GOT3 (cell line): ENCODE results near the gene NAP1L5.

Source experiments
- DNase-seq: peaks from one replicate; lab custom pipeline; 2025; ENCODE audit warnings: mixed read lengths; lab: John Stamatoyannopoulos, UW

NAP1L5 gene

DNA sequence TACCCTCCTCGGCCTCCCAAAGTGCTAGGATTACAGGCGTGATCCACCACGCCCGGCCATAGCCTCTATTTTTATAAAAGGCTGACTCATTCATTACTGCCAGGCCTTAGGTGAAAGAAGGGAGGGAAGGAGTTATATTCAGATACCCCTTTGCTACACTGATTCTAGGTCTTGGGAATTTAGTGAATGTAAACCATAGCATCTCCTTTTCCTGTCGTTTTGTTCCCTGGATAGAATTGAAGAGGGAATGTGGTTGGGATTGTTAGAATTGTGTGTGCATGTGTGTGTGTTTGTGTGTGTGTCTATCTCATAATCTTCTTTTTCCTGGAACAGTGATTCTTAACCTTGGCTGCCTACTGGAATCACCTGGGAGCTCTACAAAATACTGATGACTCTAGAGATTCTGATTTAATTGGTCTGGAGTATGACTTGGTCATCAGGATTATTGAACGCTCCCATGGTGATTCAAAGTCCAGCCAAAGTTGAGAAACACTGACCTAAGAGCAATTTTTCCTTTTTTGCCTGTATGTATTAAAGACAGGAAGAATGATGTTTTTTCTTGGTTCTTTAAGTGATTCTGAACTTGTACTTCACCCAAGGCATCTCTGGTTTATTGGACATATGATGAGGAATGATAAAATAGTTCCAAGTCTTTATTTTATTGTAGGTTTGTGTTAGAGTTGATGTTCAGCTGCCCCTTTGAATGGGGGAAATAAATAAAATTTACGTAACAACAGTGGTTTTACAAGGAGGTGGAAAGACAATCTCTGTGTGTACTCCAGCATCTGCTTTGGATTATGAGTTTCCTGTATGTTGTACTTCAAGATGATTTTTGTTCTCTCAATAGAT is 37.0 kb downstream of the NAP1L5 start:
- no peak for DNase-seq

DNA sequence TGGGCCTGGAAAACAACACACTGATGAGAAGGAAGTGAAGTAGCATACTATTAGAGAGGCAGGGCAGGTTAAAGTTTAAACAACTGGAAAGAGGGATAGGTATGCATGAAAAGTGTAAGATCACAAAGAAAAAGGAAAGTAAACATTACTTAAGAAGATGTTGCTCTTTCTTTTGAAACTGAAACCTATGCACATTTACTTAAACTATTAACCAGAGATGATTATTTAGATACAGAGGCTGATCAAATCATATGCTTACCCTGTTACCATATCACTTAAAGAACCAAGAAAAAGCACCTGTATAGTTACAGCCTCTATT is 37.8 kb downstream of the NAP1L5 start:
- DNase-seq = no peak

DNA sequence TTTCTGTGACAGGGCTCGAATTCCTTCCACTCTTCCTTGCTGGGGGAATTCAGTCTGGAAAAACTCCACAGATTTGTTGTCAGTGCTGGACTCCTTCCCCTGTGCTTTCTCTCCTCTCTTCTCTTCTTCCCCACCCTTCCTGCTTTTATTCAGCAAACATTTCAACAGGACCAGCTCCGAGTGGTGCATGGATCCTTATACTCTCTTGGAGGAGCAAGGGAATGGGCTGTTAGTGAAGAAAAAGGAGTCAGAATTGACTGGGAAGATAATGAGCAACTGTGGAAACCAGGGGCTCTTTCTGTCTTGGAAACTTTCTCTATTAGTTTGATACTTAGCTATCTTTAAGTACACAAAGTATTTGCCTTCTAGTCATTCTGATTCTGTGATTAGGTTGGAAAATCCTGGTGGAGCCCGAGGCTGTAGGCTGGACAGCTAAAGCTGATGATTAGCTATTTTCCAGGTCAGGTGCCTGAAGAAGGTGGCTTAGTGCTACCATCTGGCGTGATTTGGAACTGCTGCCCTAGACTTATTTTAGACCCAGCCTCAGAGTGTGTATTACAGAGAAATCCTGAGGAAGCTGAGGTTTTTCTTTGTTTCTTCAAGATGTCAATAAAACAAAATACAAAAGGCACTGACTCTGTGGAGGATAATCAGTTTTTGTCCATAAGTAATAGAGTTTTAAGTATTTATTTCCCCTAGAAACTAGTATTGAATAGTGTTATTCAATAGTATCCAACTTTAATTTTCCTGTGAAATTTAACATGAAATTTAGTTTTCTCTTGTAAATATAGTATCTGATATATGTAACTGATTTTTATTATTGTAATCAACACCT is 38.4 kb downstream of the NAP1L5 start:
- DNase-seq = no peak

DNA sequence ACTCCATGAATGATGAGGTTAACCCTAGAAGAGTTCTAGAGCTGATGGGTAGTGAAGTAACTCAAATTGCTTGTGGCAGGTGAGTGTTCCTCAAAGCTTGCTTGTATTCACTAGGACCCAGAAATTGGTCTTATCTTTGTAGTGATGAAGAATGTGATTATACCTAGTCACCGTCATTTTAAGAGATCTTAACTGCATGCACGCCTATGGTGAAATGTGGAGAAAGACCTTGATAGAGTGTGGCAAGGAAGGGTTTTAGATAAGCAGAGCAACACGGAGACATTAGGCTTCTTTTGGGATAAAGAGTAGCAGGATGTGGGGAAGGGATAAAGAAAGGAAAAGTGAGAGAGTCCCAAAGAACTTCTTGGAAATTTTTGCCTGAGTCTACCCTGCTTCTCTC is 42.4 kb downstream of the NAP1L5 start:
- no peak for DNase-seq

DNA sequence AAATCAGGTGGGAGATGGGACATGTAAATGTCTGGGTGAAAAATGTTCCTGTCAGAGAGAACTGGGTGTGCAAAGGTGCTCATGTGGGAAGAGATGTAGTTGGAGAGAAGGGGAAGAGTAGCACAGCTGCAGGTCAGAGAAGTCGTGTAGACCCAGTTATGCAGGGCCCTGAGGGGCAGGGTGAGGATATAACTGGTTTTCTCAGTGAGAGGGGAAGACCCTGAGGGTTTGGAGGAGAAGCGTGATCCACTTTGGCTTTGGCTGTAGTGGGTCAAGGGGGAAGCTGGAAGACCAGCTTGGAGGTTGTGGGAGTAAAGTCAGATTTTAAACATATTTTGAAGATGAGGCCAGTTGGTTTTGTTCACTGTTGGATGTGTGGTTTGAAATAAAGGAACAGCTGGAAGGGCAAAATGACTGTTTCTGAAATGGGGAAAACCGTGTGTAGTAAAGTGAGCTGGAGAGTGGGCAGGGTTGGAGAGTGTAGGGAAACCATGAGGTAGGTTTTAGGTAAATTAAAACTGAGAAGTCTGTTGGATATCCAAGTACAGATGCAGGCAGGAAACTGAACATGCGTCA is 44.2 kb downstream of the NAP1L5 start:
- DNase-seq = no peak

DNA sequence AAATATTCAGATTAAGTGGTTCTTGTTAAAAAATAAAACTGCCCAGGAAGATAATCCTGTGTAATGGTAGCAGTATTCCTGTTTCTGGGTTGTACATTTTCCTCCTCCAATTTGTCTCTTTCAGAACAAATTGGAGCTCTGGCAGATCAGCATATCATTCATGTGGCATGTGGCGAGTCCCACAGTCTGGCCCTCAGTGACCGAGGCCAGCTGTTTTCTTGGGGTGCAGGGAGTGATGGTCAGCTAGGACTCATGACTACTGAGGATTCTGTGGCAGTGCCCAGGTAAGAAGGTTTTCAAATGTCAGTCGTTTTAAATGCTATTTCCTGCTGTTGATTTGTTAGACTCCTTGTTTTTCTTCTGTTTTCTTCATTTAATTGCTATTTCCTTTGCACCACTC is 47.9 kb downstream of the NAP1L5 start:
- no peak for DNase-seq

DNA sequence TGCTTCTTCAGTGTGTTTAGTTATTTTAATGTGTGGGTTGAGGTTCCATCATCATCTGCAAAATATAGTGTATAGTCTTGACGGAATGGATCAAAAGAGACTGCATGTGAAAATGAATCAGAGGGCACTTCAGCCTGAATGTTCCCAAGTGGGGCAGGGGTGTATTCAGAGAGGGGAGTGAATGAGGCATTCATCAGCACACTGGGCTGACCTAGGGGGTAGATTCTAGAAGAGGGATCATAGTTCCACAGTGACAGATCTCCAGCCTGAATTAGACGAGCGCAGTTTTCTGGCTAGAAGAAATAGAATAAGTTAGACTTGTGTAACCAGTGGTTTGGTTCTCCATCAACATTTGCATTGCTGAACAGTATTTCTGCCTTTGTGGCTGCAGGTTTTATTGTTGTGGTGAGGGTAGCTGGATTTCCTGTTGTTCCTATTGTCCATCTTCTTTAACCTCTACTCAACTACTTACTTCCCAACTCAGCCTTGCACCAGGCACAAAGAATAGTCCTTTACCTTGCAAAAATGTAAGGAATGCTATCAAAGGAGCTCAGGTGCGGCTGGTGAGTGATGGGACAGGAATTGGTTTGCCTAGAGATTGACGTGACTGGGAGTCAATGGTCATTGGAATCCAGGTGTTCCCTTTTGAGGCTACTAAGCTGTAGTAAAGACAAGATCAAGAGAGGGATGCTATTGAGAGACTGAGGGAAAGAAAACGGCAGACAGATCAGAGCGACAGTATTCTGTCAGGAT is 50.9 kb downstream of the NAP1L5 start:
- no peak for DNase-seq

DNA sequence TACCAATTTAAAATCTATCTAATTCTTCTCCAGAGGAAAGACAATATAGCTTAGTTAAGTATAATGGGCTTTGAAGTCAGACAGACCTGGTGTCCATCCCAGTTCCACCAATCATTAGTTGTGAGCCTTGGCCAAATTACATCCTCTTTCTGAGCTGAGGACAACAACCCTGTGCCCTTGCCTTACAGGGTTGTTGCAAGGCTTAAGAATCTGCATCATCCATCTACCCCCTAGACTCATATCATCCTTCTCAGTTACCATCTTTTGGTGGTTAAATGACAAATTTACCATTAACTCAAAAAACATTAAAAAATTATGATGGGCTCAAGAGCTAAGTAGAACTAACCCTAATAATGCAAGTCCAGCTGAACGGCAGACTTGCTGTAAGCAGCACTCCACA is 51.6 kb downstream of the NAP1L5 start:
- no peak for DNase-seq
